Islet precursor cell (in vitro differentiated cells): ENCODE results near the gene CACNA1I.

Experiments used
- DNase-seq: peaks from one replicate; pipeline ENCODE4 v3.0.0-alpha.2; 2018

The CACNA1I gene

GRCh38 chr22:39678862-39679490, 108.4 kb downstream of the CACNA1I start:
- DNase-seq = no peak

- DNase-seq = no peak
Measured at GRCh38 chr22:39679652-39680051, 109.1 kb downstream of the CACNA1I start.

- no peak for DNase-seq
Measured at GRCh38 chr22:39680486-39680885, 109.9 kb downstream of the CACNA1I start.

- DNase-seq = no peak
Measured at GRCh38 chr22:39681038-39681861, 110.7 kb downstream of the CACNA1I start.

- no peak for DNase-seq
Measured at GRCh38 chr22:39682994-39683393, 112.4 kb downstream of the CACNA1I start.

- no peak for DNase-seq
Measured at GRCh38 chr22:39683639-39684038, 113.1 kb downstream of the CACNA1I start.

- no peak for DNase-seq
Measured at GRCh38 chr22:39684702-39685281, 114.2 kb downstream of the CACNA1I start.

GRCh38 chr22:39685336-39686177, 115.0 kb downstream of the CACNA1I start:
- no peak for DNase-seq

- DNase-seq = no peak
Measured at GRCh38 chr22:39686178-39686620, 115.6 kb downstream of the CACNA1I start.

- DNase-seq = no peak
Measured at GRCh38 chr22:39686776-39687525, 116.4 kb downstream of the CACNA1I start.

GRCh38 chr22:39688186-39688785, 117.7 kb downstream of the CACNA1I start:
- DNase-seq = no peak

GRCh38 chr22:39689421-39689820, 118.9 kb downstream of the CACNA1I start:
- no peak for DNase-seq

- DNase-seq = no peak
Measured at GRCh38 chr22:39690881-39691605, 120.5 kb downstream of the CACNA1I start.

GRCh38 chr22:39693943-39694500, 123.5 kb downstream of the CACNA1I start:
- no peak for DNase-seq

GRCh38 chr22:39697790-39698430, 127.4 kb downstream of the CACNA1I start:
- no peak for DNase-seq

- no peak for DNase-seq
Measured at GRCh38 chr22:39699631-39700360, 129.2 kb downstream of the CACNA1I start.

GRCh38 chr22:39700565-39700964, 130.0 kb downstream of the CACNA1I start:
- DNase-seq = no peak

GRCh38 chr22:39703091-39703490, 132.5 kb downstream of the CACNA1I start:
- DNase-seq = no peak

GRCh38 chr22:39703928-39704639, 133.5 kb downstream of the CACNA1I start:
- no peak for DNase-seq
